Articular chondrocyte of knee joint (primary cell): ENCODE data around the gene SOD2. TPM values are rescaled to one million over a fixed set of nuclear protein-coding genes. Genes with fewer than 3 reads are reported as not detected.

Experiments used
- small RNA-seq: library from RNA; depleted of rRNA; stranded (forward); fragments of <200 nt; gene quantifications from one replicate; pipeline ENCODE3, GENCODE V24; 2012
- total RNA-seq: library from RNA; depleted of rRNA; stranded (reverse); fragments of >200 nt; gene quantifications from 2 replicates; pipeline ENCODE4 v1.2.3, GENCODE V29; 2012

The SOD2 gene
- 1,036 and 1,064 TPM in 2 replicates for total RNA-seq

DNA sequence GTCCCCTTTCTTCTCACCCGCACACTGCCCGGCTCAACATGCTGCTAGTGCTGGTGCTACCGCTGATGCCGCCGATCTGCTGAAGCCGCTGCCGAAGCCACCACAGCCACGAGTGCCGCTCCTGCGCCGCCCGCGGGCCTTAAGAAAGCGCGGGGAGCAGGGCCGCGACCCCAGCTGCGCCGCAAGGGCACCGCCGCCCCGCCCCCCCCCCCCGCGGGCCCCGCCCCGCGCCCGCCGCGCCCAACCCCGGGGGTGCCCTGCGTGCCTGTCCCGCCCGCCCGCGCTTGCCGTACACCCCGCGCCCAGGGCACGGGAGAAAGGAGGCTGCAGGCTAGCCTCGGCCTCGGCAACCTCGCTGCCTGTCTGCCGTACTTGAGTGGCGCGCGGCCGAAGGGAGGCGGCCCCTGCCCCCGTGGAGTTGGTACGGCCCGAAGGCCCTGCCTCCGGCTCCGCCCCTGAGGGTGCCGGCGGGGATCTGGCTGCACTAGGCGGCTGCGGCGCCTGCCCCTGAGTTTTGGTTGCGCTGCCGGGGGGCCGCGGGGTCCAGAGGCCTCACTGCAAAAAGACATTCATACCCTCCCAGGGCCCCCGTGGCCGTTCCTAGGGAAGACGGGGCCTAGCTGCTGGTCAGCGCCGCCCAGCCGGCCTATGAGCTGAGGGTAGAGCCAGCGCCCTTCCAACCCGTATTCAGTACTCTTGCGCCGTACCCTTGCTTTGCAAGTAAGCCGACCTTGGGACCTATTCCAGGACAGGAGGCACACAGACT is at the start of gene SOD2:
TSS of gene SOD2 (minus strand) at position 114 of the 766 bp plus-strand sequence. CDS start at position 40, 74 bp downstream.

DNA sequence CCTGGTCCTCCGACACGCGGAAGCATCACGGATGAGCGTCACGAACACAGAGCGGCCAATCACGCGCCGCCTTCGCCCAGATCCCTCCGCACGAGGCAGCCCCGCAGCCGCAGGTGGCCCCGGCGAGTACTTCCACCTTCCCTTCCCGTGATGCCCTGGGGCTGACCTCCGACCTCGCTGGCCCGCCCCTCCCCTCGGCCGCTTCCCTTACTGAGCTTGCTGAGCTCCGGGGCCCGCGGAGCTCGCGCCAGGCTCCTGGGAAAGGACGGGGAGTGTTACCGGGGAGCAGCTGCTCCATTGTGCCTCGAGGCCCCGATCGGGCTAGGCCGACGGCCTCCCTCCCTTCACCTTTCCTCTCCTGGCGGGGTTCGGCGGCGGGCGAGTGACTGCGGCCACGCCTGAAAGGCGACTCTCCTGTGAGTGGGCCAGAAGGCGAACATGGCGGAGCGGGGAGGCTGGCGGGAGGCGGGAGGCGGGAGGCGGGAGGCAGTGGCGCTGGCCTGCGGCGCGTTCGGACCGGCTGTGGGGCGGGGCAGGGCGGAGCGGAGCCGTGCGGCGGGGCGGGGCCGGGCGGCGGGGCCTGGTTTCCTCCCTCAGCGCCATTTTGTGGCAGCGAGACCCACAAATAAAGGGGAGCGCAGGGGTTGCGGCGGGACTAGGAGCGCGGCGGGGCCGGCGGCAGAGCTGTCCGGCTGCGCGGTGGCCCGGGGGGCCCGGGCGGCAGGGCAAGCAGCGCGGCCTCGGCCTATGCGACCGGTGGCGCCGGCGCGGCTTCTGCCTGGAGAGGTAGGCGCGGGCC is 34.1 kb upstream of the SOD2 start, which contains the start of gene WTAP:
TSS of gene WTAP (plus strand) at position 589 of the 799 bp plus-strand sequence. CDS start 8,760 bp downstream, outside the sequence.

Small RNA genes within 50 kb of the gene (small RNA-seq; reads per million reads assigned to genes)
- not detected for gene RNU4ATAC18P

Other genes starting within 250 kb of the SOD2 start
- 156 and 188 TPM in 2 replicates for gene WTAP, start 34.3 kb upstream of the SOD2 start, total RNA-seq
- gene ACAT2, start 68.8 kb upstream of the SOD2 start, total RNA-seq, result 16.3 and 19.7 TPM in 2 replicates
- gene TCP1, start 96.4 kb upstream of the SOD2 start, total RNA-seq, result 177 and 180 TPM in 2 replicates
- 66.5 and 74.6 TPM in 2 replicates for gene MRPL18, start 97.2 kb upstream of the SOD2 start, total RNA-seq
- gene PNLDC1, start 107.0 kb upstream of the SOD2 start, total RNA-seq, result 0.26 and 0.65 TPM in 2 replicates
- not detected in 2 replicates for gene MAS1, start 197.7 kb upstream of the SOD2 start, total RNA-seq